Gastroesophageal sphincter (tissue), 3 donors: Measurements from ENCODE around the gene FBXL20.

Experiments used
- CTCF ChIP-seq, 4 experiments: fragments of 200-600 bp in 2 of 4; fragments of 450-650 bp in 2 of 4; sonication (generic) in 1 of 4; IDR thresholded peaks; one replicate each; pipeline ENCODE4 v1.5.1; 2017 to 2019; ENCODE audit warnings: antibody characterized with exemption in 4 of 4, mild to moderate bottlenecking in 2 of 4, moderate library complexity in 2 of 4
- EP300 ChIP-seq: sonication (generic); formaldehyde crosslinking; IDR thresholded peaks from one replicate; pipeline ENCODE4 v1.6.1; 2017; ENCODE audit warnings: antibody characterized with exemption, mild to moderate bottlenecking
- POLR2A ChIP-seq, 2 donors: fragments of 450-650 bp; IDR thresholded peaks; one replicate each; pipeline ENCODE4 v1.6.1; 2017; ENCODE audit warnings: antibody characterized with exemption in 2 of 2, mild to moderate bottlenecking in 2 of 2, moderate library complexity in 1 of 2
- POLR2AphosphoS5 ChIP-seq: sonication (generic); formaldehyde crosslinking; IDR thresholded peaks from one replicate; pipeline ENCODE4 v1.6.1; 2017; ENCODE audit warnings: antibody characterized with exemption

GRCh38 chr17:39376434-39376833, 25.0 kb downstream of the FBXL20 start:
- TF ChIP-seq CTCF (IDR thresholded peaks at IDR 0.05) (no peak), POLR2A (IDR thresholded peaks at IDR 0.05) (no peak), POLR2AphosphoS5 (no peak), EP300 (no peak)
